PC-9 (cell line): ENCODE results near the gene DNAJC15.

Source experiments
- CTCF ChIP-seq: fragments of 200-600 bp; sonication (generic); conservative IDR thresholded peaks from 2 replicates; pipeline ENCODE4 v1.6.1; 2017; ENCODE audit warnings: mixed run types, antibody characterized with exemption, mild to moderate bottlenecking, moderate library complexity
- EZH2 ChIP-seq: fragments of 200-600 bp; sonication (generic); IDR thresholded peaks from 2 replicates; pipeline ENCODE4 v1.8.0; 2017; ENCODE audit warnings: antibody characterized with exemption, low read depth

- TF ChIP-seq CTCF: no peak
- no peak for TF ChIP-seq EZH2
These were observed 42.1 kb upstream of the DNAJC15 start for GRCh38 chr13:42981317-42981716.
